Activated CD4-positive, alpha-beta T cell treated with anti-CD3 and anti-CD28 coated beads, Interleukin-2, Interleukin-4, amounts not matched to agents 100 ng/mL and 50 ng/mL, durations not matched to agents 16 hours and 8 hours (primary cell): ENCODE measurements around the gene QSOX2.

ENCODE experiments used
- DNase-seq: peaks from one replicate; pipeline ENCODE4 v3.0.0-alpha.2; 2020; ENCODE audit warnings: low spot score

QSOX2 gene

GRCh38 chr9:136203408-136204144, 42.0 kb downstream of the QSOX2 start:
- DNase-seq = no peak

- no peak for DNase-seq
Measured at GRCh38 chr9:136202454-136203407, 42.9 kb downstream of the QSOX2 start.

- no peak for DNase-seq
Measured at GRCh38 chr9:136201609-136202453, 43.8 kb downstream of the QSOX2 start.

GRCh38 chr9:136201174-136201573, 44.4 kb downstream of the QSOX2 start:
- DNase-seq = no peak

- no peak for DNase-seq
Measured at GRCh38 chr9:136200424-136200823, 45.2 kb downstream of the QSOX2 start.

- no peak for DNase-seq
Measured at GRCh38 chr9:136199391-136200288, 46.0 kb downstream of the QSOX2 start.

GRCh38 chr9:136198605-136199083, 47.0 kb downstream of the QSOX2 start:
- no peak for DNase-seq

- no peak for DNase-seq
Measured at GRCh38 chr9:136197930-136198604, 47.5 kb downstream of the QSOX2 start.

GRCh38 chr9:136197084-136197875, 48.3 kb downstream of the QSOX2 start:
- no peak for DNase-seq

GRCh38 chr9:136196404-136197083, 49.1 kb downstream of the QSOX2 start:
- no peak for DNase-seq

- no peak for DNase-seq
Measured at GRCh38 chr9:136194540-136194939, 51.1 kb downstream of the QSOX2 start.

GRCh38 chr9:136193891-136194279, 51.7 kb downstream of the QSOX2 start:
- no peak for DNase-seq

- DNase-seq = no peak
Measured at GRCh38 chr9:136193127-136193890, 52.3 kb downstream of the QSOX2 start.

GRCh38 chr9:136192289-136193126, 53.1 kb downstream of the QSOX2 start:
- DNase-seq = no peak

GRCh38 chr9:136191960-136192286, 53.7 kb downstream of the QSOX2 start:
- no peak for DNase-seq

GRCh38 chr9:136191099-136191959, 54.3 kb downstream of the QSOX2 start:
- DNase-seq = no peak
